HepG2 (cell line): ENCODE data around the gene SYMPK. TPM values are rescaled to one million over a fixed set of nuclear protein-coding genes. Genes with fewer than 3 reads are reported as not detected.

ENCODE experiments used
- BCL3 ChIP-seq: sonication (generic); formaldehyde crosslinking; IDR thresholded peaks from 2 replicates; pipeline ENCODE4 v1.5.1; 2020; ENCODE audit warnings: mild to moderate bottlenecking, missing genetic modification reagents, moderate library complexity
- HINFP ChIP-seq: sonication (generic); formaldehyde crosslinking; IDR thresholded peaks from 2 replicates; pipeline ENCODE4 v1.4.0; 2020; ENCODE audit warnings: low read depth, mild to moderate bottlenecking, missing genetic modification reagents
- HMGXB4 ChIP-seq, 2 experiments: sonication (generic) in 1 of 2; formaldehyde crosslinking in 1 of 2; IDR thresholded peaks; 2 replicates each; pipeline versions ENCODE4 v1.4.0 to v1.6.1; 2018 to 2020; ENCODE audit warnings: missing genetic modification reagents in 2 of 2, borderline replicate concordance in 1 of 2, low read depth in 1 of 2, mild to moderate bottlenecking in 1 of 2, missing biosample characterization in 1 of 2
- HNRNPL ChIP-seq: fragments of 200-400 bp; formaldehyde crosslinking; IDR thresholded peaks from 2 replicates; pipeline ENCODE4 v1.6.1; 2017; ENCODE audit warnings: mild to moderate bottlenecking, low read depth, low read length
- LBX2 ChIP-seq: sonication (generic); formaldehyde crosslinking; IDR thresholded peaks from 2 replicates; pipeline ENCODE4 v1.5.0; 2020; ENCODE audit warnings: missing genetic modification reagents, mild to moderate bottlenecking, borderline replicate concordance
- PAF1 ChIP-seq: IDR thresholded peaks from 2 replicates; pipeline ENCODE4 v1.6.1; 2016; ENCODE audit warnings: missing genetic modification reagents, missing compliant biosample characterization
- RNF219 ChIP-seq: sonication (generic); formaldehyde crosslinking; IDR thresholded peaks from 2 replicates; pipeline ENCODE4 v1.5.0; 2020; ENCODE audit warnings: mild to moderate bottlenecking, missing genetic modification reagents
- ZMYM3 ChIP-seq: sonication (generic); formaldehyde crosslinking; IDR thresholded peaks from 2 replicates; pipeline ENCODE4 v1.5.1; 2020; ENCODE audit warnings: mild to moderate bottlenecking, missing genetic modification reagents
- ZNF513 ChIP-seq: sonication (generic); formaldehyde crosslinking; conservative IDR thresholded peaks from 2 replicates; pipeline ENCODE4 v1.5.0; 2020; ENCODE audit warnings: missing genetic modification reagents
- ZNF605 ChIP-seq: sonication (generic); formaldehyde crosslinking; IDR thresholded peaks from 2 replicates; pipeline ENCODE4 v1.8.0; 2022; ENCODE audit warnings: mild to moderate bottlenecking, missing genetic modification reagents
- ZNF660 ChIP-seq: sonication (generic); formaldehyde crosslinking; IDR thresholded peaks from 2 replicates; pipeline ENCODE4 v1.5.1; 2020; ENCODE audit warnings: mild to moderate bottlenecking, low read depth, missing genetic modification reagents, borderline replicate concordance
- ZNF782 ChIP-seq: sonication (generic); formaldehyde crosslinking; IDR thresholded peaks from 2 replicates; pipeline ENCODE4 v1.4.0; 2020; ENCODE audit warnings: missing genetic modification reagents, mild to moderate bottlenecking, borderline replicate concordance
- ZXDC ChIP-seq: sonication (generic); formaldehyde crosslinking; IDR thresholded peaks from 2 replicates; pipeline ENCODE4 v1.5.0; 2020; ENCODE audit warnings: mild to moderate bottlenecking, missing genetic modification reagents
- polyA plus RNA-seq, 8 experiments: library from polyadenylated mRNA; depleted of rRNA in 3 of 8; stranded (reverse) in 7 of 8; unstranded in 1 of 8; fragments of >200 nt; fragmentation: Illumina TruSeq in 4 of 8; extraction: Trizol in 4 of 8; gene quantifications; 2 replicates each; pipeline versions ENCODE4 v1.2.1 to v1.2.3, GENCODE V29; 2011 to 2016; ENCODE audit warnings: low read depth in 4 of 8, missing spikeins in 1 of 8, mixed read lengths in 1 of 8; ENCODE audit not compliant: insufficient read depth in 1 of 8
- total RNA-seq, 5 experiments: library from RNA; depleted of rRNA; stranded (reverse); fragments of >200 nt; fragmentation: Illumina TruSeq; extraction: Trizol; gene quantifications; 2 replicates each; pipeline ENCODE4 v1.2.3, GENCODE V29; 2016; ENCODE audit warnings: low read depth in 1 of 5

SYMPK gene
- total and polyA plus RNA-seq, 2 of the 13 experiments (the other 11 are each of a cell fraction or from before 2014, with no cell fraction given), result 21.9 to 55.7 TPM

- TF ChIP-seq HINFP (no peak), ZNF660 (CRISPR knock-in tag) (no peak), ZNF513 (CRISPR knock-in tag) (no peak), ZXDC (0 out of 2 replicates have a peak, but pooled peaks have one; percentile 76), RNF219 (CRISPR knock-in tag) (no peak), HNRNPL (0 out of 2 replicates have a peak, but pooled peaks have one; percentile 53), BCL3 (CRISPR knock-in tag) (no peak), HMGXB4 (CRISPR knock-in tag; IDR thresholded peaks at IDR 0.05; ENCODE audit: borderline replicate concordance in 1 of 2, low read depth in 1 of 2) (no peak), PAF1 (CRISPR knock-in tag) (0 out of 2 replicates have a peak, but pooled peaks have one; percentile 10), ZNF782 (CRISPR knock-in tag) (no peak), LBX2 (no peak), ZNF605 (CRISPR knock-in tag) (no peak), ZMYM3 (CRISPR knock-in tag) (no peak)
Measured at GRCh38 chr19:45873219-45873772, 10.3 kb upstream of the SYMPK start (continued).
